Left ventricle myocardium inferior (tissue), 1 donor: ENCODE results near the gene MSI2. TPM values are rescaled to one million over a fixed set of nuclear protein-coding genes. Genes with fewer than 3 reads are reported as not detected.

Experiments used
- DNase-seq: peaks from one replicate; pipeline ENCODE4 v3.0.0-alpha.2; 2020
- H3K27ac ChIP-seq: fragments of 200-600 bp; replicated peaks from 2 replicates; pipeline ENCODE4 v1.8.0; 2021
- H3K27me3 ChIP-seq: fragments of 200-600 bp; 2 replicates; pipeline ENCODE4 v1.8.0; 2021; ENCODE audit warnings: low read depth
- H3K36me3 ChIP-seq: fragments of 200-600 bp; 2 replicates; pipeline ENCODE4 v1.8.0; 2021
- H3K4me1 ChIP-seq: fragments of 200-600 bp; 2 replicates; pipeline ENCODE4 v1.8.0; 2021
- H3K4me3 ChIP-seq: fragments of 200-600 bp; 2 replicates; pipeline ENCODE4 v1.8.0; 2021; ENCODE audit warnings: mild to moderate bottlenecking, moderate library complexity
- H3K9me3 ChIP-seq: fragments of 200-600 bp; replicated peaks from 2 replicates; pipeline ENCODE4 v1.8.0; 2021
- intact Hi-C: fragments of 100-400 bp; cut with micrococcal nuclease; formaldehyde crosslinking; loops from one replicate; pipeline ENCODE4 v1.11.0; 2022
- total RNA-seq: library from RNA; stranded (reverse); fragmentation: NEBNext Ultra II Directional; extraction: Animal tissue kit (Norgen Biotek cat#: 25700); gene quantifications from one replicate; pipeline ENCODE4 v1.2.1, GENCODE V29; 2021
- TF ChIP-seq, protein P1 (sequence below): fragments of 200-600 bp; IDR thresholded peaks from 2 replicates; pipeline ENCODE4 v1.8.0; 2021; ENCODE audit warnings: antibody characterized with exemption, mild to moderate bottlenecking, borderline replicate concordance
- donor health status: DM: no; HTN: yes; CAD: no; lungs with severe emphysema.

Gene MSI2
- total RNA-seq, 1 donor from 2014 or later: 118 TPM

DNA sequence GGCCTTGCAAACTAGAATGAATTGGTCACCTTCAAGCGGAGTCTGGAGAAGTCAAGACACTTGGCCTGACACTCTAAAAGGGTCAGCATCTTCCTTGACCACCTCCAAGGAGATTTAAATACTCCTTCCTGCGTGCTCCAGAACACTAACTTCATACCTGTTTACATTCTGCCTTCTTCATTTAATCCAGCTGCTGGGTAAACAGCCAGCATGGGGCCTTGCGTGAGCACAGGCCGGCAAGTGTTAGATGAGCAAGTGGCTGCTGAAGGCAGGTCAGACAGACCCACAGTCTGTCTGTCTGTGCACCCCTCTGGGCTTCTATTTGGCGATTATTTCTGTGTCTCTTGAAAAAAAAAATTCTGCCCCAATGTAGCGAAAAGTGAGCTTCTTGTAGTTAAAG is 153.8 kb downstream of the MSI2 start:
- Histone ChIP-seq H3K27me3 (no peaks in the 10 kb centered on the region), H3K27ac (no peak overlapping the region), H3K4me3 (no peak overlapping the region), H3K4me1 (peaks cover 30% of the 10 kb centered on the region), H3K36me3 (no peaks in the 10 kb centered on the region), H3K9me3 (no peaks in the 10 kb centered on the region)
- no peak for DNase-seq
- intact Hi-C loops: no loop called here
- TF ChIP-seq, protein P1, sequence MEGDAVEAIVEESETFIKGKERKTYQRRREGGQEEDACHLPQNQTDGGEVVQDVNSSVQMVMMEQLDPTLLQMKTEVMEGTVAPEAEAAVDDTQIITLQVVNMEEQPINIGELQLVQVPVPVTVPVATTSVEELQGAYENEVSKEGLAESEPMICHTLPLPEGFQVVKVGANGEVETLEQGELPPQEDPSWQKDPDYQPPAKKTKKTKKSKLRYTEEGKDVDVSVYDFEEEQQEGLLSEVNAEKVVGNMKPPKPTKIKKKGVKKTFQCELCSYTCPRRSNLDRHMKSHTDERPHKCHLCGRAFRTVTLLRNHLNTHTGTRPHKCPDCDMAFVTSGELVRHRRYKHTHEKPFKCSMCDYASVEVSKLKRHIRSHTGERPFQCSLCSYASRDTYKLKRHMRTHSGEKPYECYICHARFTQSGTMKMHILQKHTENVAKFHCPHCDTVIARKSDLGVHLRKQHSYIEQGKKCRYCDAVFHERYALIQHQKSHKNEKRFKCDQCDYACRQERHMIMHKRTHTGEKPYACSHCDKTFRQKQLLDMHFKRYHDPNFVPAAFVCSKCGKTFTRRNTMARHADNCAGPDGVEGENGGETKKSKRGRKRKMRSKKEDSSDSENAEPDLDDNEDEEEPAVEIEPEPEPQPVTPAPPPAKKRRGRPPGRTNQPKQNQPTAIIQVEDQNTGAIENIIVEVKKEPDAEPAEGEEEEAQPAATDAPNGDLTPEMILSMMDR: no peak

DNA sequence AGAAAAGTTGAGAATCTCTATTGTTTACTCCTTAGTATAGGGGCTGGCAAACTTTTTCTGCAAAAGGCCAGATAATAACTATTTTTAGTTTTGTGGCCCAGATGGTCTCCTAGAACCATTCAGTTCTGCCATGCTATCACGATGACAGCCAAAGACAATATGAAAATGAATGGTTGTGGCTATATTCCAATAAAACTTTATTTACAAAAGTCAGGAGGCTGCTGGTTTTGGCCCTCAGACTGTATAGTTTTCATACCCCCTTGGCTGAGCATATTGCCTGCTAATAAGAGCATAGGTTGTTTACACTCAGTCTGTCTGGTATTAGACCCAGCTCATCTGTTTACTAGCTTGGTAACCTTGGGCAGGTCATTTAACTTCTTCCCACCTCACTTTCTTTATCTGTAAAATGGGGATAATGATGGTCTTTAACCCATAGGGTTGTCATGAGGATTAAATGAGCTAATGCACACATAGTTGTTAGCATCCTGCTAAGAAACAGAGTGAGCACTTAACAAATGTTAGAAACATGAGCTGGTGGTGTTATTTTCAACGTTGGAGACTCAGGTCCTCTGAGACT is 156.3 kb downstream of the MSI2 start:
- TF ChIP-seq, protein P1: no peak
- H3K9me3 ChIP-seq: no peaks in the 10 kb centered on the region
- H3K36me3 ChIP-seq: no peaks in the 10 kb centered on the region

DNA sequence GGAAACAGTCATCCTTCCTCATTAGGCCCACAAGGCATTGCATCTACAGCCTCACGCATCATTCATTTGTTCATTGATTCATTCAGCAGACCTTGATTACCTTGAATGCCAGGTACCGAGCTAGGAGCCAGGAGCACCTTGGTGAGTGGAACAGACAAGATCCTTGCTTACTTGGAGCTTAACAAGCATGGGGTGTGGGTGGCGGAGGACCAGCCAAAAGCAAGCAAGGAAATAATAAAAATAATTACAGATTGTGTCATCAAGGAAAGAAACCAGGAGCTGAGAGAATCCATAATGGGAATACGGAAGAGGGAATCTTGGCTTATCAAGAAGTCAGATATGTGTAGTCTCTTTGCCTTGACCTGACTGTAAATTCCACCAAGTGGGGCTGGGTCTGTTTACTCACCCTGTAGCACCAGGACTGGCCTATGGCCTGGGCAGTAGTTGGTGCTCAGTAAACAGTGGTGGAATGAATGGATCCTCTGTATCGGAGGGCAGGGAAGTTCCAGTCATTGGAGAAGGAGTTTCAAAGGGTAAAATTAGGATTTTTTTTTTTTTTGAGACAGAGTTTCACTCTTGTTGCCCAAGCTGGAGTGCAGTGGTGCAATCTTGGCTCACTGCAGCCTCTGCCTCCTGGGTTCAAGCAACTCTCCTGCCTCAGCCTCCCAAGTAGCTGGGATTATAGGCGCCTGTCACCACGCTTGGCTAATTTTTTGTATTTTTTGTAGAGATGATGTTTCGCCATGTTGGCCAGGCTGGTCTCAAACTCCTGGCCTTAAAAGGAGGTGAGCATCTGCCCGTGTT is 157.7 kb downstream of the MSI2 start:
- Histone ChIP-seq H3K36me3 (no peaks in the 10 kb centered on the region), H3K9me3 (no peaks in the 10 kb centered on the region), H3K4me3 (no peak overlapping the region), H3K27ac (no peak overlapping the region), H3K4me1 (peaks cover 14% of the 10 kb centered on the region), H3K27me3 (no peaks in the 10 kb centered on the region)
- DNase-seq: no peak
- TF ChIP-seq, protein P1: no peak
- intact Hi-C loops: no loop called here

More for the DNA sequence above, 156.3 kb downstream of the MSI2 start:
- Histone ChIP-seq H3K27me3 (no peaks in the 10 kb centered on the region), H3K4me1 (peaks cover 18% of the 10 kb centered on the region), H3K27ac (no peak overlapping the region), H3K4me3 (no peak overlapping the region)
- no peak for DNase-seq
- intact Hi-C loops: no loop called here

DNA sequence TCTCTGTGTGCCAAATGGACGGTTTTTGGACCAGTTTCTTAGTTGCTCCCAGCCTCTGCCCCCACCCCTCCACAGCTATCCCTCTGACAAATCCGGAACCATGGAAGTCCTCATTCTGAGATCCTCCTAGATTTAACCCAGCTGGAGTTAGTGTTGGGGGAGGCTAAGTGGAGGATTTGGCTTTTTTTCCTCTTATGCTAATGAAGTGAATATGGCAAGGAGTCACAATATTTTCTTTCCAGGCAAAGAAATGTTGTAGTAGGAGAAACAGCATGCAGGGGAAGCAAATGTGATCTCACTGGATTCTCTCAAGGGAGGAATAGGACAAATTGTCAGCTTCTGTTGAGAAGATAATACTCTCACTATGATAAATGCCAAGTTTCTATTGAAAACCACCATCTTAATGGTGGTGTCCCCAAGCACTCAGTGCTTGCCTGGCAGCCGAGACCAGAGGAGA is 159.5 kb downstream of the MSI2 start:
- Histone ChIP-seq H3K27me3 (no peaks in the 10 kb centered on the region), H3K4me3 (no peak overlapping the region), H3K27ac (no peak overlapping the region), H3K4me1 (peaks cover 14% of the 10 kb centered on the region), H3K9me3 (no peaks in the 10 kb centered on the region), H3K36me3 (no peaks in the 10 kb centered on the region)
- intact Hi-C loops: no loop called here
- no peak for DNase-seq
- TF ChIP-seq, protein P1: no peak

DNA sequence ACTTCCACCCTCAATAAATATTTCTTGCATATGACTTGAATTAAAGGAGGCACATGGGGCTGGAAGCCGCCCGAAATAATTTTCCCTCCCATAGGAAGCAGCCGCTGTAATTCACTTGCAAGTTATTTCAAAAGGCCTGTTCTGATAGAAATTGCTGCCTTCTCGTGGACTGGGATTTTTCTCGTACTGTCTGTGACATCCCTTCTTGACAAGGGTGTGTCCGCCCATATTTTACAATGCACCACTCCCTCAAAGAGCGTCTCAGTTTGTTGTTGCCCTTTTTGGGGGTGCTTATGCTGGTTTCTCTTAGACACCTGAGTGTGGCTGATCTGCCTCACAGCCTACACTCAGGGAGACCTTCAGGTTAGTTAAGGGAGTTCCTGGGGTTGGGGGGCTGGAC is 160.0 kb downstream of the MSI2 start:
- Histone ChIP-seq H3K27ac (no peak overlapping the region), H3K4me3 (no peak overlapping the region), H3K27me3 (no peaks in the 10 kb centered on the region), H3K36me3 (no peaks in the 10 kb centered on the region), H3K9me3 (no peaks in the 10 kb centered on the region), H3K4me1 (peaks cover 14% of the 10 kb centered on the region)
- TF ChIP-seq, protein P1: no peak
- intact Hi-C loops: no loop called here
- no peak for DNase-seq
